ENCODE results near the gene TNNI2.
A peak's percentile ranks its signal among the peaks of the same experiment; 100 is the strongest.

TNNI2 gene

DNA sequence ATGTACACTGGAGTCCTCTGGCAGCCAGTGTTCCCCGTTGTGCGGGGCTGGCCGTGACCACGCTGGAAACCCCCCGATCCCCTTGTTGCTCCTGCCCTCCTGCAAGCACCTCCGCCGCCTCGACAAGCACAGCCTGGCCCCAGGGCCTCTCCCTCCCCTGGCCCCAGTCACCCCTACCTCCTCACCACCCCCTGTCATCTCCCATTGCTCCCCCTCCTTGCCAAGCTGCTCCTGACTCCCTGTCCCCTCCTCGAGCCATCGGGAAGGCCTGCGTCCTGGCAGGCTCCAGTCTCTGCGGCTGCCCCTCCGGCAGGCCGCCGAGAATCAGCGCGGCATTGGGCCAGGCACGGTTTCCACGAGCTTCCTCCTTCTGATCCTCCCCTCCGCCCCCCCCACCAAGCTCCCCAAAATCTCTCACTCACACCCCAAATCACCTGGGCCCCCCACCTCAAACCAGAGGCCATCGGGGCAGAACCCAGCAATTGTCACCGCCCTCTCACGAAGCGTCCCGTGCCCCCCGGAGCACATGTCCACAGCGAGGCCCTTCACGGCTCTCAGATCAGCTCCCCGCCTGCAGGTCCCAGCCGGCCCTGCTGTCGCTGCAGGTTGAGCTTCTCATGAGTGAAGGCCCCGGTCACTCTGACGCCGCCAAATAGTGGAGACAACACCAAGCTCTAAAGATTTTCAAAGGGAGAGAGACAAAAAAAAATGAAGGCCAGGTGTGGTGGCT, 8.4 kb downstream of the TNNI2 start:
- no peak for DNase-seq (ENCODE audit: low read depth)

DNA sequence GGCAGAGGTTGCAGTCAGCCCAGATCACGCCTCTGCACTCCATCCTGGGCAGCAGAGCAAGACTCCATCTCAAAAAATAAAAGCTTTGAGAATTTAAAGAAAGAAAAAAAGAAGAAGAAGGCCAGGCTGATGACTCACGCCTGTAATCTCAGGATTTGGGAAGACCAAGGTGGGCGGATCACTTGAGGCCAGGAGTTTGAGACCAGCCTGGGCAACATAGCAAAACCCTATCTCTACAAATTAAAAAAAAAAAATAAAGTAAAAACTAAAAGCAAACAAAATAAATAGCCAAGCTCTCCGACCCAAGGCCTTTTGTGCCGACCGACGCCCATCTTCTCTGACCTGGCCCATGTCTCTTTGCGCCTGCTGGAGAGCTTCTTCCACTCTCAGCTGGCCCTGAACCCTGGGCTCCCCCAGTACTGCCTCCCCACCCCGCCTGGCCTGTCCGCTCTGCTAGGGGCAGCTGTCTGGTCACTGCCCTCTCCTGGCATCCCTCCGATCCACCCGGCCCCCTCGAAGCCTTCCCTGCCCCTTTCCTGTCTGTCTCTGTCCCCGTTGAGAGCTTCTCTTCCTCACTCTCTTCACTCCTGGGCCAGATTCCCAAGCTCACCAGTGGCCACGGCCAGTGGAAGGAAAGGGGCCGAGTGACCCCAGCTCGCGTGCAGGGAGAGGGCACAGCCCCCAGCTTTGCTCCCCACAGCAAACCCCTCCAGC, 9.3 kb downstream of the TNNI2 start:
- DNase-seq (ENCODE audit: low read depth), result no peak

DNA sequence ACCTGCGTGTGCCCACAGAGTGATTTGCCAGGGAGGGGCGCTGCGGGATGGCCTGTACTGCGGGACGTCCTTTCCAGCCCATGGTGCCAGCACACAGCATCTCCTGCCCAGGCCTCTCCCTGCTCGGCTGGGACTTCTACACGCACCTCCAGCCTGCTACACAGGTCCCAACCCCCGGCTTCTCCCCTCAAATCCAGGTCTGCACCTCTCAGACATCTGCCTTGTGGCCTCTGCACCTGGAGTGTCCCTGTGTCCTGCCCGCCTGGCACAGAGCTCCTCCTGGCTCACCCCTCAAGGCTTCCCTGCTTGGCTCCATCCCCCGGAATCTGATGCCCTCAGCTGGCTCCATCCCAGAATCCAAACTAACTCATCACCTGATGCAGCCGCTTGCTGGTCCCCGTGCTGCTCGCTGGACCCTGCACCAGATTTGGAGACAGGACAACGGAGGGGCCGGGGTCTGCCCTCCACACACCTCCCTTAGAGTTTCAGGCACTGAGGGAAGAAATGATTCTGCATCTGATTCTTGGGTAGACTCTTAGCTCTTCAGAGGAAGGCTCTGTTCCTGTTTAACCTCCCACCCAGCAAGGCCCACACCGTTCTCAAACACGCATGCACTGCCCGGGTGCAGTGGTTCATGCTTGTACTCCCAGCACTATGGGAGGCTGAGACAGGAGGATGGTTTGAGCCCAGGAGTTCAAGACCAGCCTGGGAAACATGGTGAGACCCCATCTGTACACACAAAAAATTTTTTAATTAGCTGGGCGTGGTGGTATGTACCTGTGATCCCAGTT, 10.1 kb downstream of the TNNI2 start:
- no peak for DNase-seq (ENCODE audit: low read depth)

DNA sequence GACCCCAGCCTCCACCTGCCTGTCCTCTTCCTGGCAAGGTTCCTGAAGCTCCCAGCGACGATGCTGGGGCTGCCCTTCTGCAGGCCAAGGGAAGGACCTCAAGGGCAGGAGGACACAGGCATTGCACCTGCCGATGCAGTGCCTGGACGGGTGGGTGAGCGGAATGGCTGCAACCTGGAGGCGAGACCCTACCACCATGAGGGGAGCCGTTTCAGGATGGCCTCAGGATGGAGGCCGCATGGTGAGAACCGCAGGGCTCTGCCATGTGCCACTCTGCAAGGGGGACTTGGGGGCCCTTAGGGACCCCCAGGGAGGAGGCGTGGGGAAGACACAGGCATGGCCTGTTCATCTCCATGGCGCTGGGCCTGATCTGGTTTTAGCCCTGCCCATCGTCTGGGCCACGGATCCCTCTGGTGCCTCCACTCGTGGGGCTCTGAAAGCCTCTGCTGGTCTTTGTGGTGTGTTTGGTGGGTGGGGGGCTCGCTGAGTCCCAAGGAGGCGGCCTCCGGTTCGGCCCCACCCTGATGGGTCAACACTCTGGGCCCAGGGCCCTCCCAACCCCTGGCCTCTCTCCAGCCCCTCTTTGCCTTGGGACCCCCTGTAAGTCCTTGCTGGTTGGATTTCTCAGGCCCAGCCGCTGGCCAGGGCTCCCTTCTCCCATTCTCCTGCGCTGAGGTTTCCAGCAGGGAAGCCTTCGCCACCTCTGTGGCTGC, 12.8 kb downstream of the TNNI2 start:
- DNase-seq (ENCODE audit: low read depth), result no peak

DNA sequence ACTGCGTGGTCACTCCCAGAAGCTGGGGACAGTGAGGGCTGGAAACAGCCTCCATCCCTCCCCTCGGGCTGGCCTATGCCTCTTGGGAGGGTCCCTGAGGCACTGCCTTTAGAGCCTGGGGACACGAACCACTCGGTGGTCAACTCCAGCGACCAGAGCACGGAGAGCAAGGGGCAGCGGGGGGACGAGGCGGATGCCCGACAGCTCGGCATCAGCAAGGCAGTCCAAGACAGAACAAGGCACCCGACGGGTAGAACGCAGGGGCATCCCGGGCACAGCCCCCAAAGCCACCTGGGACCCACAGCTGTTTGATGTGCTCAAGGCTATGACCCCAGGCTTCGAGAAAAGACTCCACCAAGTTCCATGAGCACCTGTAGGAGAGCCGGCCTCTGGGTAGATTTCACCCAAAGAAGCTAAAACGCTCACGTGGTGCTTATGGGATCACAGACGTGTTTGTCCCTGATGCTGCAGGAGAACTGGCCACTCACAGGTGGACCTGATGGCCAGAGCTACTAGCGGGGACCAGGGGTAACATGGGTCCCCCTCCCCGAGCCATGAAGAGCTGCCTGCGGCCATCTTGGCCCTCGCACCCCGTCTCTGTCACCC, 13.6 kb downstream of the TNNI2 start:
- DNase-seq (ENCODE audit: low read depth), result no peak

DNA sequence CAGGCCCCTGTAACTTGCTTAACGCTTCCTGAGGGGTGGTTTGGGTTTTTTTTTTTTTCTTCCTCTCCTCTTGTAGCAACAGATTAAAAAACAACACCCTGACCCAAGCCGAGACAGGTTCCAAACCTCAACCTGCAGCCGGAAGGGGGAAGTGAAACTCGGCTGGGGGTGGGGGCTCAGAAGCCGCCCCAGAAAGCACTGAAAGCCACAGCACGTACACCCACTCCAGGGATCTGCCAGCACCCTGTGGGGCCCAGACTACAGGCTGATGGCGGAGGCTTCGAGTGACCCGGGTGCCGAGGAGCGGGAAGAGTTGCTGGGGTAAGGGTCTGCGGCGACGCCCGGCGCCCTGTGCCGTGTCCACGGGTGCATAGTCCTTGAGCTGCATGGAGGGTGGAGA, 14.1 kb downstream of the TNNI2 start, which contains the start of gene LSP1:
Gene LSP1 (plus strand): TSS at position 208 of the 400 bp plus-strand sequence. CDS start 61 bp downstream, at position 269.
- DNase-seq (ENCODE audit: low read depth), result peak; percentile 71

DNA sequence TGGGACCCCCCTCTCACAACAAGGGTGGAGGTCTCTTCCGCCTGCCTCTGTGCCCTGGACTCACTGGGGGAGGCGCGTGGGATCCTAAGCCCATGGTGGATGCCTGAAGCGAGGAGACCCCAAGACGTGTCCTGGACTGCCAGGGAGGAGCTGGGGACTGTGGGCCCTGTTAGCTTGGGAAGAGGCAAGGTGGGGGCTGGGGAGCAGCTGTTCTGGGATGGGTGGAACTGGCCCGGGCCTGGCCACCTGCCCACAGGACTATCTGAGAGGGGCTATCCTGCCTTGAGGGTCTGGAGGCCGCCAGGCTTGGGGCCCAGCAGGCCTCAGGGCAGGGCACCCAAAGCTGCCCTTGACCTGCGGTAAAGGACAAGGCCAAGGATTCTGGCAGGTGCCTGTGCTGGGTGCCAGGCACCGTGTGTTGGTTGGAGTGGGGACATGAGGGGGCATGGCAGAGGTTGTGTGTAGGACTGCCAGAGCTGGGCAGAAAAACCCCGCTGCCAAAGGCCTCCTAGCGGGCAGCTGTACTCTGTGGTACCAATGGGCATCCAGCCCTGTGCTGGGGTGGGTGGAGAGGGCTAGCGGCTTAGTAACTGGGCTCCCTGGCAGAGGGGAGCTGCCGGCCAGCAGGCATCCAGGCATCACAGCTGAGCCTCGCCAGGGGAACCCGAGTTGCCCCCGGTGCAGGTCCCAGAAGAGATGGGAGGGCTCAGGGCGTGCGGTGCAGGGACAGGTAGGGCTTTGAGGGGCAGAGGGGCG, 14.8 kb downstream of the TNNI2 start:
- DNase-seq (ENCODE audit: low read depth), result no peak

DNA sequence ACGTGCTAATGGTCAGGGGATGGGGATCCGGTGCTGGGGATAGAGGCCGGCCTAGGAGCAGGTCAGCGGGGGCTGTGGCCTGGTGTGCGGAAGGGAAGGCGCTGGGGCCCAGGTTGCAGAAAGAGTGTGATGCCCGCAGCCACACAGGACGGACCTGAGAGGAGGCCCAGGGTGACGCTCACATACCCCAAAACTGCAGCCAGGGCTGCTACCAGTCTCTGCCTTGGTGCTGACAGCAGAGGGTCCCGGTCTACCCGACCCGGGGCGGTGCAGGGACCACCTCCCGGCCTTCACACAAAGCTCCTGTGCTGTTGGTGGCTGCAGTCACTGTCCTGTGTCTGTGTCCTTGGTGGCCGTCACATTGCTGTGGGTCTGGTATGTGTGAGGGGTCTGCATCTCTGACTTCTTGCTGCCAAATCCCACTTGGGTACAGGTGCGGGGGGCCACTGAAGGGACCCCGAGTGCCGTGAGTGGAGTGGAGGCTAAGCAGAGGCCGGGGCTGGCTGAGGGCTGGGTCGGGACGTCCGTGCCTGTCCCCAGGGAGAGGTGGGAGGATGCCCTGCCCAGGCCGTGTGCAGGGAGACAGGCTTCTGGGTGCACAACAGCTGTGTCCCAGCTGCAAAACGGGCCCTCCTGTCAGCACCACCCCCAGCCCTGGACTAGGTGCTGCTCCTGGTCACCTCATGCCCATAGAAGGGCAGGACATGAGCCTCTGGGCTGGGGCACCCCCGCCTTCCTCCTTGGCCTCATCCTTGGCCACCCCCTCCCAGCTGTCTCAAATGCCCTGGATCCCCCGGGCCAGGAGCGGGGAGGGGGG, 15.6 kb downstream of the TNNI2 start:
- DNase-seq (ENCODE audit: low read depth), result no peak

DNA sequence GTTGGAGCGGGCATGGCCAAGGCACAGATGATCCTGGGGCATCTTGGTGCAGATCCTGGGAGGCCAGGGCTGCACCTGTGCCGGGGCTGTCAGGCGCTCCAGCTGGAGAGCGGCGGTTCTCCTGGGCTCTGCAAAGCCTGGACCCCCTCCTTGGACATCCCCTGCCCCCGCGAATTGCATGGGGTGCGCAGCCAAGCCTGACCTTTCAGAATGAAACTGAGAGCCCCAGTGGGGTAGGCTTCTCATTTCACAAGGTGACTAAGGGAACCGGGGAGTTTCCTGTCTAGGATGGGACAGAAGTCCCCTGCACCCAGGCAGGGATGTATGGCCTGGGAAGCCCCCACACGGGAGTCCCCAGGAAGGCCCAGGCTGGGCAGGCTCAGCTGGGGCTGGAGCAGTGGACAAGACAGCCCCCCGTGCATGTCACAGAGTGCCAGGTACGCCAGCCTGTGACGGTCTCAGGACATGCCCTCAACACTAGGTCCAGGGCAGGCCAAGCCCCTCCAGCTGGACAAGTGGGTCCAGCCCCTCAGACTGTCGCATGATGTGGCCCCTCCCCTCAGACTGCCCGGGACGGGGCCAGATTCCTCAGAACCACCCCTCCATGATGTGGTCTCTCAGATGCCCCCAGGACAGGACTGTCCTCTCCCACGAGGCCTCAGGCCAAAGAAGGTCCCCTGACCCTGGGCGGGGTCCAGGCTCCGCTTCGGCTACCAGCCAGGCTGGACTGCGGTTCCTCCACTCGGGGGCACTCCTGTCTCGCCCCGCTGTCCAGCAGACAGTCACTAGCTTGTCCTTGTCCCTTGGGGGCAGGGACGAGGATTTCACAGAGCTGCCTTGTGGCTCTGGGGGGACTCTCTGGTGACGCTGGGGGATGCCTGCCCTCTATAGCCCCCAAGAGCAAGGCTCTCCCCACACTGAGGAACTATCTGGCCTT, 16.4 kb downstream of the TNNI2 start:
- no peak for DNase-seq (ENCODE audit: low read depth)

DNA sequence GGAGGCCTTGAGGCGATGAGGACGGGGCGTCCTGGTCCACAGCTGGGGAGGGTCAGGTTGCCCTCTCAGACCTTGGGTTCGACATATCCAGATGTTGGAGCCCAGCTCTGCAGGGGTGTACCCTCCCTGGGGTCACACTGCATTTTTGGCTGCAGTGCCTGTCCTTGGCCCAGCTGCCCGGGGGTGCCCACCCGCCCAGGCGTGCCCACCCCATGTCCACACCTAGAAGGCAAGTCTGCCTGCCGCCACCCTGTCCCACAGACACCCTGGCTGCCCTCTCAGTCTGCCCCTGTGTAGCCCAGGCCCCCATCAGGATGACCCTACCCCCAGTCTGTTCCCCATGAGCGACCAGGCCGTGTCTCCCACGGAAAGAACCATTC, 17.1 kb downstream of the TNNI2 start:
- no peak for DNase-seq (ENCODE audit: low read depth)

DNA sequence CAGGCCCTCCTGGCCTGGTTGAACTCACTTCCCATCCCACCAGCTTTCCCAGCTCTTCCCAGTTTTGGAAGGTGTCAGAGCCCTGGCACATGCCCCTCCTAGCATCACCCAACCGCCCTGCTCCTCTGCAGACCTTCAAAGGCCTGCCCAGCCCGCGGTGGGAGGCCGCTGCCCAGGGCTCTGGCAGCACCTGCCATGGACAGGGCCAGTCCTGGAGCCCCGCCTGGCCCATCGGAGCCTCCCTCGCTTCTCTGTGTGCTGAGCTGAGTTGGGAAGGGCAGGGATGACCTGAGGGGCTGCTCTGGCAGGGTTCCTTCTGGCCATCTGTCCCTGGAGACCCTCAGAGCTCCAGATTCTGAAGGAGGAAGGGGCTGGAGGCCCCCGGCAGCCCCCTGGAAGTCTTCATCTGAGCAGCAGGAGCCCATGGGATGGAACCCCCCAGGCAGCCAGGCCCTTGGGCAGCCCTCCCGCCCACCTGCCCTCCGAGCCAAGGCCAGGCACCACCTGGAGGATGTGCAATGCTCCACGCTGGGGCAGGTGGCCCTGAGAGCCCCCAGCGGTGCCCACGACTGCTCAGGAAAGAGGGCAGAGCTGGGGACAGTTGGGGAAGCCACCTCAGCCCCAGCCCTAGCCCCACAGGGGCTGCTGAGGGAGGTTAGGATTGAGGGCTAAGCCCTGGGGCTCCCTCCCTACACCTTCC, 17.7 kb downstream of the TNNI2 start:
- DNase-seq (ENCODE audit: low read depth), result no peak

DNA sequence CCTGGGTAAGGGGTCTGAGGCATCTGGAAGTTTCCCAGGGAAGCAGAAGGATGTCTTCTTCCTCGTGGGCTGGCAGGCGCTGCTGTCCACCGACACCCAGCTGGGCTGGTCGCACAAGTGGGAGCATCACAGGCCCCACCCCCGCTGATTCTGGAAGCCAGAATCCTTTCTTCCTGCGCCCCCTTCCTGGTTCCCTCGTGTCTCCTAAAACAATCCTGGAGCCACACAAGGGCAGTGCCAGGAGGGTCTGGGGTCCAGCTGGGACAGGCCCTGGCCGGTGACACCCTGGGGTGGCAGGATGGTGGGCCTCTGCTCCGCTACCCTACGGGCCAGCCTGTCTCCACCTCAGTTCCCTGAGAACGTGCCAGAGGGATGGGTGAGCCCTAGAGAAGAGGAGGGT, 18.3 kb downstream of the TNNI2 start:
- no peak for DNase-seq (ENCODE audit: low read depth)

DNA sequence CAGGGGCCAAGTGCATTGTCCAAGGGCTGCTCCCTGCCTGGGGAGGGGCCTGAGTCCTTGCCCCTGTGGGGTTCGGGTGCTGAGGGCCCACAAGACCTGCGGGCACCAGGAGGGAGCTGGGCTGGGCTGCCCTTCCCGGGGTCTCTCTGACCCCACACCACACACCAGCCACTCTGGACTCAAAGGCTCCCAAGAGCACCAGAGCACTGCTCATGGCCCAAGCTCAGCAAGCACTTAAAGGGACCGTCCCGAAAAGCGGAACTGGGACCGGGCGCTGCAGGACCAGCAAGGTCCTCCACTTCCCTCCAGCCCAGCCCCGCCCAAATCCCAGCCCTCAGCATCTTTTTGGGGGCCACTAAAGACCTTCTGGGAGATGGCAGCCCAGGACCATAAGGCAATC, 19.4 kb downstream of the TNNI2 start:
- DNase-seq (ENCODE audit: low read depth), result no peak

DNA sequence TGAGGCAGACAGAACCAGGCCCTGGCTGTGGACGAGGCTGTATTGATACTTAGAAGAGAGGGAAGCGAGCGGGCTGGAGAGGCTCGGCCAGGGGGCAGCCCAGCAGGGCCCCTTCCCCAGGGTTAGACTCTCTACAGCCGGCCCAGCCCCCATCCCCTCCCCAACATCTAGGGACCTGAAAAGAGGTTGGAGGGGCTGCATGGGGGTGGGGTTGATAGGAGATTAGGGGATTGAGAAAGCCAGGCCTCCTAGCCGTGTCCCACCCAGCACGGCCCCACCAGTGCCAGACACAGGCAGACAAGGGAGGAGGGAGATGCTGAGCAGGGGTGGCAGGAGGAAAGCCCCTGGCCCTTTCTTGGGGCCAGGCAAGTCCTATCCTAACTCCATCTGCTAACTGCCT, 19.8 kb downstream of the TNNI2 start:
- no peak for DNase-seq (ENCODE audit: low read depth)

DNA sequence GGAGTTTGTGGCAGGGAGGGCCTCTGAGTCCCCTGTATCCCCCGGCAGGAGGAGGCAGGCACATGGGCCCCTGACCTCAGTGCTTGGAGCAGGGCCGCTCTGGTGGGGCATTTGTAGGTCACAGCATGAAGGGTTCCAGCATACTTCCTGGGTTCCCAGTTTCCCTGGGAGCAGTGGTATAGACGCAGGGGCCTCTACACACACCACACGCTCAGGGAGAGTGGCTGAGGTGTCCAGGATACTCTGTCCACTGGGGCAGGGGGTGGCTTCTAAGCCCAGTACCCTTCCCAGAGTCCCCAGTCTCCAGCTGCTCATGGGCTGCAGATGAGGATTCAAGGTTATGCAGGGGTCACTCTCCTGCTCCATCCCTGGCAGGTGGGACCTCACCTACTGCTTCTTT, 20.2 kb downstream of the TNNI2 start:
- DNase-seq (ENCODE audit: low read depth), result no peak

DNA sequence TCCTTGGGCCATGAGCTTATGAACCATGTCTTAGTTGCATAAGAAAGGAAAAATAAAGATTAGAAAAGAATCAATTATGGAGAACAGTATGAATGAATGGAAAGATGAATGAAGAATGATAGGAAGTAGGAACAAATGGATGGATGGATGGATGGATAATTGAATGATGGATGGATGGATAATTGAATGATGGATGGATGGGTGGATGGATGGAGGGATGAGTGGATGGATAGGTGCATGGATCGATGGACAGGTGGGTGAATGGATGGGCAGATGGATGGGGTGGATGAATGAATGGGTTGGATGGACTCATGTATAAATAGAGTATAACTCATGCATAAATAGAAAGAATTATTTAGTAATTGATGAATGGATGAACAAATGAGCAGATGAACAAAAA, 21.3 kb downstream of the TNNI2 start:
- no peak for DNase-seq (ENCODE audit: low read depth)

DNA sequence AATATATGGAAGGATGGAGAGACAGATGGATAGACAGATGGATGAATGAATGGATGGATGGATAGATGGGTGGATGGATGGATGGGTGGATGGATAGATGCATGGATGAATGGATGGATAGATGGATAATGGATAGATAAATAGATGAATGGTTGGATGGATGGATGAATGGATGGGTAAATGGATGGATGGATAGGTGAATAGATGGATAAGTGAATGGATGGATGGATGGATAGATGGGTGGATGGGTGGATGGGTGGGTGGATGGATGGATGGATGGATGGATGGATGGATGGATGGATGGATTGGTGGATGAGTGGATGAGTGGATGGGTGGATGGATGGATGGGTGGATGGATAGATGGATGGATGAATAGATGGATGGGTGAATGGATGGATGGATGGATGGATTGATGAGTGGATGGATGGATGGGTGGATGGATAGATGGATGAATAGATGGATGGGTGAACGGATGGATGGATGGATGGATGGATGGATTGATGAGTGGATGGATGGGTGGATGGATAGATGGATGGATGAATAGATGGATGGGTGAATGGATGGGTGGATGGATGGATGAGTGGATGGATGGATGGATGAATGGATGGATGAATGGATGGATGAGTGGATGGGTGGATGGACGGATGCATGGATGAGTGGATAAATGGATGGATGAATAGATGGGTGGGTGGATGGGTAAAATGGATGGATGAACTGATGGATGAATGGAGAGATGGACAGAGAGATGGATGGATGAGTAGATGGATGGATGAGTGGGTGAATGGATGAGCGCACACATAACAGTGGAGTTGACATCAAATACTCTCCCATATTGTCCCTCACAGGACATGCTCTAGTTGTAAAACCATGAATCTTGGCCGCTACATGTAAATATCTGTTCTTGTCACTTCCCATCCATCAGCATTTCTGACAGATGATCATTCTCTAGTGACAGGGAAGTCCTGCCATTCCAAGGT, 22.9 kb downstream of the TNNI2 start:
- DNase-seq (ENCODE audit: low read depth), result no peak
